GDM1 (cell line): Measurements from ENCODE around the gene RGS9.
A peak's percentile ranks its signal among the peaks of the same experiment; 100 is the strongest.
"Not testable (repeated sequence)": the region's sequence is repeated elsewhere in the genome, so short reads cannot be mapped to it uniquely, and the experiment has no call there.

Experiments
- DNase-seq: peaks from one replicate; lab custom pipeline; 2025; lab: John Stamatoyannopoulos, UW

RGS9 gene

GRCh38 chr17:65183736-65184135 is 46.6 kb downstream of the RGS9 start:
- no peak for DNase-seq

DNA sequence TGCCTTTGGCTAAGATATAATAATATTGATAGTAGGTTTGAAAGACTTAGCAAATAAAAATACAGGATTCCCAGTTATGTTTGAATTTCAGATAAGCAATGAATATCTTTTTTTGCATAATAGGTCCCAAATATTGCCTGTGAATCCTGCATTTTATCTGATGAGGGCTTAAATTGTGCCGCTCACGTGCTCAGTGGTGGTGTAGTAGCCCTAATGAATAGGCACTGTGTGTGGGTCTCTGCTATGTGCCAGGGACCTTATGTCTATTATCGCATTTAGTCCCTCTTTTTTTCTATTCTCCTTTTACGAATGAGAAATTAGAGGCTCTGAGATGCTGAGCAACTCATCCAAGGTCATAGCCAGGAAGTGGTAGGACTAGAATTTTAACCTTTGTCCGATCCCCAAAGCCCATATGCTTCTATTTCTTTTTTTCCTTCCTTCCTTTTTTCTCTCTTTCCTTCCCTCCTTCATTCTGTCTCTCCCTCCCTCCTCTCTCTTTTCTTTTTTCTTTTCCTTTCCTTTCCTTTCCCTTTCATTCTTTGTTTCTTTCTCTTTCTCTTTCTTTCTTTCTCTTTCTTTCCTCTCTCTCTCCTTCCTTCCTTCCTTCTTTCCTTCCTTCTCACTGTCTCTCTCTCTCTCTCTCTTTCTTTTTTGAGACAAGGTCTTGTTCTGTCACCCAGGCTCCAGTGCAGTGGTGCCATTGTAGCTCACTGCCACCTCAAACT is 47.2 kb downstream of the RGS9 start:
- no peak for DNase-seq

DNA sequence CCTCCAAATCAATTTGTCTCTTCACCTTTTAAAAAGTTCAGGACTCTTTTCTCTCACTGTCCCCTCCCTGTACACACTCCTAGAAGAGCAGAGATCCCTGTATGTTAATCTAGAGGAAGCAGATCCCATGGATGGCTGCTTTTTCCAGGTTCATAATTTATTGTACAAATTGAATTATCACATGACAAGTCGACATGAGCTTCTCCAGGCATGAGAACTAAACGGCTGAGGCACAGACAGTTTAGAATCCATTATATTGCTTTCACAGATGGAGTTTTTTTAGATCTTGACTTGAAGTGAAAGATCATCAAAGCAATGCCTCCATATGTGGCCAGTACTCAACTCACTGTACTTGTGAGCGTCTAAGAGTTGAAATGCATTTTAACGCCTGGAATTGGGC is 47.9 kb downstream of the RGS9 start:
- no peak for DNase-seq

GRCh38 chr17:65185668-65186382 is 48.7 kb downstream of the RGS9 start:
- DNase-seq: no peak

GRCh38 chr17:65190467-65191097 is 53.4 kb downstream of the RGS9 start:
- DNase-seq: no peak

DNA sequence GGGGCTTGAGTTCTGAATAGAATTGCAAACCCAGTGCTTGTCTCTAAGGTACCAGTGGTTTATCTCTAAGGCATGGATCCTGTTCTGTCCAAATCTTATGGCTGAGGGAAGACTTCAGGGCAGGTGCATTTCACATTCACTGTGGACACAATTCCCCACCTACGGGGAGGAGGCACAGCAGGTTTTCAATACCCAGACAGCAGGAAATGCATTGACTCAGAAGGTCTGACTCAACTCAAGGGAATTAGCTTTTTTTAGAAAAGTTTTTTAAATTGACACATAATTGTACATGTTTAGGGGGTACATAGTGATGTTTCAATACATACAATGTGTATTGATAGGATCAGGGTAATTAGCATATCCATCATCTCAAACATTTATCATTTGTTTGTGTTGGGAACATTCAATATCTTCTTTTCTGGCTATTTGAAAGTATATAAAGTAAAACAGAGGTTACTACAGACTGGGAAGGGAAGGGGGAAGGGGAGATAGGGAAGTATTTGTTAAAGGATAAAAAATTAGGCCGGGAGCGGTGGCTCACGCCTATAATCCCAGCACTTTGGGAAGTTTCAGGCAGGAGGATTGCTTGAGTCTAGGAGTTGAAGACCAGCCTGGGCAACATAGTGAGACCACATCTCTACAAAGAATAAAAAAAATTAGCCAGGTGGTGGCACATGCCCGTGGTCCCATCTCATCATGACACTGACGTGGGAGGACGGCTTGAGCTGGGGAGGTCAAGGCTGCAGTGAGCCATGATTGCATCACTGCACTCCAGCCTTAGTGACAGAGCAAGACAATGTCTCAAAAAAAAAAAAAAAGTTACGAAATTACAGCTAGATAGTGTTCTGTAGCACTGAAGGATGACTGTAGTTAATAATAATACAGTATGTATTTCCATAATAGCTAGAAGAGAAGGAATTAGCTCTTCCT is 54.9 kb downstream of the RGS9 start:
- no peak for DNase-seq

GRCh38 chr17:65193305-65193704 is 56.1 kb downstream of the RGS9 start:
- DNase-seq: no peak

DNA sequence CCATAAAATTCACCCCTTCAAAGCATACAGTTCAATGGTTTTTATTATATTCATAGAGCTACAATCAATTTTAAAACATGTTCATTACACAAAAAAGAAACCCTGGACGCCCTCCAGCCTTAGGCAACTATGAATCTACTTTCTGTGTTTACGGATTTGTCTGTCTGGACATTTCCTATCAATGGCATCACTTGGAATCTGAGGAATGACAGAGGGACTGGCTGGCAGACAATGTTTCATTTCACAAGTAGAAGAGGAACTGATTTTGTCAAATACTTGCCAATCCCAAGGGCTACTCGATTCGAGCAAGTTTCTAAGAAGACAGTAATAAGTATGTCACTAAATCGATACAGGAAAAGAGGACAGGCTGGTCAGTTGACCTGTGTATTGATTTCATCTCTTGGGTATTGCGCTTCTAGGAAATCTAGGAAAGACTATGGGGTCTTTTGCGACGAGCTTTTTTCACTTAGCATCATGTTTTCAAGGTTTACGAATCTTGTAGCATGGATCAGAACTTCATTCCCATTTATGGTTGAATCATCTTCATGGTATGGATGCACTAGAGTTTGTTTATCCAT is 56.6 kb downstream of the RGS9 start:
- no peak for DNase-seq

GRCh38 chr17:65194670-65195334 is 57.6 kb downstream of the RGS9 start:
- no peak for DNase-seq

DNA sequence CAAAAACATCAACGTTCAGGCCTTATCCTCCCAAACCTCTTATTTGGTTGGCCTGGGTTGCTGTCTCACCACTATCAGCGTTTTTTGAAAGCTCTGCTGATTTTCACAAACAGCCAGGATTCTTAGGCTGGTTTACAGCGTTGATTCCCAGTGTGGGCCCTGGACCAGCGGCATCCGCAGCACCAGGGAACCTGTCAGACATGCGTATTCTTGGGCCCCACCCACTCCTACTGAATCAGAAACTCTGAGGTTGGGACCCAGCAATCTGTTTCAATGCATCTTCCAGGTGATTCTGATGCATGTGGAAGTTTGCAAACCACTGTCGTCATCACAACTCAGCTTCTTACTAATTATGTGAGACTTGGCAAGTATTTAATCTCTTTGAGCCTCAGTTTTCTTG is 58.5 kb downstream of the RGS9 start:
- DNase-seq: no peak

GRCh38 chr17:65196617-65197016 is 59.4 kb downstream of the RGS9 start:
- DNase-seq: no peak

DNA sequence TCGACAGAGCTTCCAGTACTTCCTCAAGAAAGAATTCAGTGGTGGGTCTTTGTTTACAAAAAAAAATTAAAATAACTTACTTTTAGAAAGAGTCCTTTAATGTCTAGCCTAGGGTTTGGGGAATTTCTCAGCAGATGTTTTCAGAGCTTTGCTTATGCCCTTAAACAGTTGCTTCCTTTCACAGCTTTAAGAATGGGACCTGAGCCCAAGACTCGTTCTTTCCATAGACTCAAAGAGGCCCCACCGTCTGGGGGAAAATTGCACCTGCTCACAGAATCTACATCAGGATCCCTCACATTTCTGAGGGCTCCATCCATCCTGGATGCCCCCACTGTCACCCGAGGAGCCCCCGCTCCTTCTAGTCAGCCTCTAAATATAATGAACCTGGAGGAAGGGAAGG is 60.0 kb downstream of the RGS9 start:
- no peak for DNase-seq

DNA sequence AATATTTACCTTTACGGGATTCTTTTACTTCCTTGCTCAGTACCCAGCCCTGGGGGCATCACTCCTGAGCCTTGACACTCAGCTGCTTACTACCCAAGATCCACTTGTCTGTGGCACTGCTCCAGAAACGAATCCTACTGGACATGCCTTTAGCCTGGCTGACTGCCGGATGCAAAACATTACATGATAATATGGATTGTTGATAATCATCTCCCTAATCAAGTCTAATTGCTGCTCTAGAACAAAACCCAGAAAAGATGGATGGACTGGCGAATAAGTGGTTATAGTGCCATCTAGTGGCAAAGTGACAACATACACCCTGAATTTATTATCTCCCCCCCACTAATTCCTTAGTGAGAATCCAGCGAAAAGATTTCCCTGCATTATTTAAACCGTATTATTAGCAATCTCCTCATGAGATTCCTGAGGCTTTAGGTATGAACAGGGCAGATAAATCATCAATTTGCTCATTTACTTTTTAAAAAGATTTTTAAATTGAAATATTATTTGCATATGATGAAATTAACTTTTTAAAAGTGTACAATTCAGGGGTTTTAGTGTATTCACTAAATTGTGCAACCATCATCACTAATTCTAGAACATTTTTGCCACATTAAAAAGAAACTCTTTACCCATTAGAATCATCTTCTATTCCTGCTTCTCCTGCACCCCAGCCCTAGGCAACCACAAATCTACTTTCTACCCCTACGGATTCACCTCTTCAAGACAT is 61.6 kb downstream of the RGS9 start:
- peak; percentile 11 for DNase-seq

DNA sequence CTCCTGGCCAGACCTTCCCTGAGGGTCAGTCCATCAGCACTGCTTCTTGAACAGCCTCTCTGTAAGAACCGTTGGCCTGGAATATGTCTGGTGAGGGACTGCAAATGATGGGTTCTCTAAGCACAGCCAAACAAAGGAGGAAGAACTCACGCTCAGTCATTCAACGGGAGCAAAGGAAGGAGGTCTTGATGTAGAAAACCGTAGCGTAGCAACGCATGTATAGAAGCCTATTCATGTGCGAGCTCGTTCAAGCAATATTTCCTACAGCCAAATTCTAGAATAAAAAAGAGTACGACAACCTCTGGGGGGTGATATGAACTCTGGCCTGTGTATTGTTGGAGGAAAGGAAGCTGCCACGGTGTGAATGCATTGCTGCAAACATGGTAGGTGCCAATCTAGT is 64.2 kb downstream of the RGS9 start:
- no peak for DNase-seq

DNA sequence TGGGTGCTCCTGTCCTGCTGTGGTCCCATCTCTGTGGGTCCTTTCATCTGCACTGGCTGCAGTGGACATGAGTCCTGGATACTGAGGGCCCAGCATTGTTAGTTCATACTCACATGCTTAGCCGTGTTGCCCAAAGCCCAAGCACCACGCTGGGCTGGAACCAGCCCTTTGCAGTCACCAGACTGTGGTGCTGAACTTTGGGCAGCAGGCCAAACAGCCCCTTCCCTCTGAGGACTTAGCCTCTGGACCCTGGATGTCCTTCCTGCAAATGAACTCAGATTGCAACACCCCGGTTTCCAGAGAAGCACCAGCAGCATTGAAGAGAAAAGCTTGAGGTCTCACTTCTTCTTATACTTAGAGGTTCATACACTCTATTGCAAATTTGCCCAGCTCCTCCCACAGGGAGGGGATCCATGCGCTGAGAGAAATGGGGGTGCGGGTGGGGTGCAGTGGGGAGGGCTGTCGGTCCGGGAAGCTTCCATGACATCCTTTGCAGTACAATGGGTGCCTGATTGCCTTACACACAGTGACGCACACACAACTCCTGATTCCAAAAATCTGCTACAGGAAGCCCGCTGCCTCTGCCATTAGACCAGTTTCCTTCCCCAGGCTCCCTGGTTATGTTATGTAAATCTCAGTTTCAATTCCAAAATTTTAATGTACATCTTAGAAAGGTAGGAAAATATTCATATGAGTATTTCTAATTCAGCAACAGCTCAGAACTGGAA is 65.8 kb downstream of the RGS9 start:
- DNase-seq: no peak

DNA sequence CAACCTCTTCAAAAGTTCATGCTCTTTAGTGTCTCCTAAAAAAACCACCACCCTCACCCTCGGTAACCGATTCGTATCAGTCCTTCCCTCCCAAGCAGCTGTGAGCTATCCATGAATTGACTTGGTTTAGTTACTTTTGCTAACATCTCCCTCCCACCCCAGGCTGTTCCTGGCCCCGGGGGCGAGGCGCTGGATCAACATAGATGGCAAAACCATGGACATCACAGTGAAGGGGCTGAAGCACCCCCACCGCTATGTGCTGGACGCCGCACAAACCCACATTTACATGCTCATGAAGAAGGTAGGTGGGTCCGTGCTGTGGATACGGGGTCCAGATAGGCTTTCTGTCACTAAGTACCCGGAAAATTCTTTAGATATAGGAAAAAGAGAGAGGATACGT is 66.8 kb downstream of the RGS9 start:
- no peak for DNase-seq

- no peak for DNase-seq
These were observed 68.5 kb downstream of the RGS9 start for GRCh38 chr17:65205655-65206054.

DNA sequence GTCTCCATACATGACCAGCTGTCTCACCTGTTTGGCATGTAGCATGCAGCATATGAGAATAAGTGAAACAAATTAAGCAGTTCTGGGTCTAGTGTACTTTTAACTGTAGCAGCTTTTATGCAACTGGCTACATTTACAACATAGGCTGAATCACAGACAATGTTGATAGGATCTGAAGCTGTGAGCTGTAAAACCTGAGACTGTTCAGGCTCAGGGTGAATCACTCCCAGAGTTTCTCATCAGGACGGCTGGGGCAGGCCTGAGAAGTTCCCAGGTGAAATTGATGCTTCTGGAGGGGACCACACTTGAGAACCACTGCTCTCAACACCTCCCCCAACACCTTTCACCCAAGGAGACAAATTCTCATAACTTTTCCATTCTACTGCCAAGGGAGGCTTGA is 70.3 kb downstream of the RGS9 start:
- DNase-seq: not testable (repeated sequence)

- DNase-seq: no peak
These were observed 71.5 kb downstream of the RGS9 start for GRCh38 chr17:65208717-65209116.

DNA sequence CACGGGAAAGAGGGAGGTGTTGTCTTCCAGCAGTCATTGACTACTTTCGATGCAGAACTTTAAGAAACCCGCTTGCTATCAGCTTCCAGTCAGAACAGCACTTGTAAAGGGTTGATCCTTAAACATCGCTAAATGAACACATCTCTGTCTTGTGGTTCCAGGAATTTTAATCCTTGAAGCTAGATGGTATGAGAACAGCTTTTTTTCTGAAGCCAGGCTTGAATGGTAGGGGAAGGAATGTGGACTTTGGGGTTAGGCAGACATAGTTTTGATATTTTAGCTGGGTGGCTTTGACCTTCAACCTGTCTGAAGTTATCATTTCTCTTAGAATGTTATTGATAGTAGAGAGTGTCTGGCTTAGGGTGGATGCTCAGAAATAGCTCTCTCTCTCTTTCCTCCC is 81.1 kb downstream of the RGS9 start:
- DNase-seq: no peak
